Measurements from ENCODE around the gene M1AP. TPM values are rescaled to one million over a fixed set of nuclear protein-coding genes. Genes with fewer than 3 reads are reported as not detected.

M1AP gene
- total RNA-seq, 1 donor from 2014 or later, result 1.4 TPM

DNA sequence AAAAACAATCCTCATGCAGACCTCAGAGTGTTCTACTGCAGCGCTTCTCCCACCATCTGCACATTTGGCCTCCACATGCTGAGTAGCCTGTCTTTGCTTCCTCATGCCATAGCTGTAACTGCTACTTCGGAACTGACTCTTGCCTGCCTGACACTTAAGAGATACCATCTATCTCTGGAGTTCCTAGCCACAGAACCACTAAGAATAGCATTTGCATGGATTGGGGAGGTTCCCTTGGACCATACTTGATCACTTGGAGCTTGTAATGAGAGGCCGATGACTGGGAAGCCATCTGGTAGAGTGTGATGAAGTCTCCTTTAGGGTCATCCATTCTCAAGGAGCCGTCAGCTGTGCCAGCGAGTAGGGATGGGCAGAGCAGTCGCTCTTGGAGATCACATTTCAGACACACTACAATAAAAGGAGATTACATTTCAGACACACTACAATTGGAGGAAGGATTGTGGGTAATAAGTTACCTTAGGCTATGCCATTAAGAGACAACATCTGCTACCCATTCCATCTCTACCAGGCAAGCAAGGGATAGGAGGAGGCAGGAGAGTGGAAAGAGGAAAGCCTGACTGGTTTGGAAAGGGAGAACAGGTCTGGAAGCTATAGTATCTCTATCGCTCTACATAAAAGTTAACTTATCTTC is 71.8 kb downstream of the M1AP start:
- TF ChIP-seq, protein P1, sequence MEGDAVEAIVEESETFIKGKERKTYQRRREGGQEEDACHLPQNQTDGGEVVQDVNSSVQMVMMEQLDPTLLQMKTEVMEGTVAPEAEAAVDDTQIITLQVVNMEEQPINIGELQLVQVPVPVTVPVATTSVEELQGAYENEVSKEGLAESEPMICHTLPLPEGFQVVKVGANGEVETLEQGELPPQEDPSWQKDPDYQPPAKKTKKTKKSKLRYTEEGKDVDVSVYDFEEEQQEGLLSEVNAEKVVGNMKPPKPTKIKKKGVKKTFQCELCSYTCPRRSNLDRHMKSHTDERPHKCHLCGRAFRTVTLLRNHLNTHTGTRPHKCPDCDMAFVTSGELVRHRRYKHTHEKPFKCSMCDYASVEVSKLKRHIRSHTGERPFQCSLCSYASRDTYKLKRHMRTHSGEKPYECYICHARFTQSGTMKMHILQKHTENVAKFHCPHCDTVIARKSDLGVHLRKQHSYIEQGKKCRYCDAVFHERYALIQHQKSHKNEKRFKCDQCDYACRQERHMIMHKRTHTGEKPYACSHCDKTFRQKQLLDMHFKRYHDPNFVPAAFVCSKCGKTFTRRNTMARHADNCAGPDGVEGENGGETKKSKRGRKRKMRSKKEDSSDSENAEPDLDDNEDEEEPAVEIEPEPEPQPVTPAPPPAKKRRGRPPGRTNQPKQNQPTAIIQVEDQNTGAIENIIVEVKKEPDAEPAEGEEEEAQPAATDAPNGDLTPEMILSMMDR (IDR thresholded peaks at IDR 0.05), result no peak
- ATAC-seq (no peak), DNase-seq (no peak)
- Histone ChIP-seq H3K9me3 (no peaks in the 10 kb centered on the region), H3K36me3 (no peaks in the 10 kb centered on the region), H3K27me3 (no peaks in the 10 kb centered on the region), H3K27ac (peak overlapping the region; percentile 45), H3K4me1 (peaks cover 22% of the 10 kb centered on the region), H3K4me3 (no peak overlapping the region)
- intact Hi-C loops (cut with DNase I), result no loop called here

DNA sequence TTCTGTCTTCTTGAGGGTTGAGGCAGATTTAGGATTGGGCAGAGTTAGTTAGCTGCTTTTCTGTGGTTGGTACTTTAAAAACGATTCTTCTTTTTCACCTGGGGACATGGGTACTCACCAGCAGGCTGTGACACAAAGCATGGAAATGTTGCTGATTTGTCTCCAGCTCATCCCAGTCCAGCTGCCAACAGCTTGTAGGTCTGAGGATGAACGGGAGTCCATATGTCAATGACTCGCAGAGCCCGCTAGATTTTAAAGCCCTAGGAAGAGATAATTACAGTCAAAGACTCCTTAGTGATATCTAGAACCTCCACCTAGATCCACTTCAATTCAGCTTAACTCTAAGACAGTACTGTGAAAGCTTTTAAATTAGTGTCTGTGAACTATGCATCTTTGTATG is 72.8 kb downstream of the M1AP start:
- ATAC-seq, result no peak
- no peak overlapping the region for H3K4me3 ChIP-seq
- no peaks in the 10 kb centered on the region for H3K9me3 ChIP-seq
- H3K4me1 ChIP-seq, result peaks cover 22% of the 10 kb centered on the region
- intact Hi-C loops (cut with DNase I), result no loop called here
- no peaks in the 10 kb centered on the region for H3K27me3 ChIP-seq
- TF ChIP-seq, protein P1 (IDR thresholded peaks at IDR 0.05), result no peak
- H3K27ac ChIP-seq, result peak overlapping the region; percentile 20
- H3K36me3 ChIP-seq, result no peaks in the 10 kb centered on the region
- DNase-seq, result no peak

DNA sequence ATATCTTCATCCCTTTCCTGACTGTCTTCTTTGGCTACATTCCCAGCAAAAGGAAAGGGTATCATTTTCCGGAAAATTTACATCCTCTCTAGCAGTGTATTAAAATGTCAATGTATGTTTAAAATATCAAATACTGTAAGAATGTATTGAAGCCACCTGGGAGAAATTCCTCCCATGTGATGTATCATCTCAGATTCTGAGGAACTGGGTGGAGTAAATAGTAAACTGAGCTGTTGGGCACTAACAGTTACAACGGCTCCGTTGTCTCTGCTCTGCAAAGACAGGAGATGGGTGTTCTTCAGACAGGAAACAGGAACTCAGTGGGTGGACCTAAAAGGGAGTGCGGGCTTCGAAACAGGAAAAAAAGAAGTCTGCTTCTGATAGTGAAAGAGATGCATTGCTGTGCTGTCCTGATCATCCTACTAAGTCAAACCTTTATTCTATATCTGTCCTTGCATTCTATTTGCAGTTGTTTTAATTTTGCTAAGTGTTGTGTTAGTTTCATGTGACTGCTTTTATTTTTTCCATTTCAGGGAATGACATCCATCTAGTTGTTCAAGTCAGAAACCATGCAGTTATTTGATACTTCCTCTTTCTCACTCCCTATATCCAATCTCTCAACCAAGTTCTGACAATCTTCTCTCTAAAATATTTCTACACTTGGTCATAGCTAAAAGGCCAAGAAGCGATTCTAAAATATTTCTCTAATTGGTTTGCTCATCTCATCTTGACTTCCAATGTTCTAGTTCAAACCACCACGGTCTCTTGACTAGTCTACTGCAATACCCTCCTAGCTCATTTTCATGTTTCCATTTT is 74.2 kb downstream of the M1AP start:
- H3K4me1 ChIP-seq, result peaks cover 22% of the 10 kb centered on the region
- intact Hi-C loops (cut with DNase I), result no loop called here
- H3K27ac ChIP-seq, result peak overlapping the region; percentile 20
- H3K36me3 ChIP-seq, result no peaks in the 10 kb centered on the region
- TF ChIP-seq, protein P1 (IDR thresholded peaks at IDR 0.05), result no peak
- no peak overlapping the region for H3K4me3 ChIP-seq
- H3K9me3 ChIP-seq, result no peaks in the 10 kb centered on the region
- DNase-seq (no peak), ATAC-seq (peak; percentile 72)
- H3K27me3 ChIP-seq, result no peaks in the 10 kb centered on the region

DNA sequence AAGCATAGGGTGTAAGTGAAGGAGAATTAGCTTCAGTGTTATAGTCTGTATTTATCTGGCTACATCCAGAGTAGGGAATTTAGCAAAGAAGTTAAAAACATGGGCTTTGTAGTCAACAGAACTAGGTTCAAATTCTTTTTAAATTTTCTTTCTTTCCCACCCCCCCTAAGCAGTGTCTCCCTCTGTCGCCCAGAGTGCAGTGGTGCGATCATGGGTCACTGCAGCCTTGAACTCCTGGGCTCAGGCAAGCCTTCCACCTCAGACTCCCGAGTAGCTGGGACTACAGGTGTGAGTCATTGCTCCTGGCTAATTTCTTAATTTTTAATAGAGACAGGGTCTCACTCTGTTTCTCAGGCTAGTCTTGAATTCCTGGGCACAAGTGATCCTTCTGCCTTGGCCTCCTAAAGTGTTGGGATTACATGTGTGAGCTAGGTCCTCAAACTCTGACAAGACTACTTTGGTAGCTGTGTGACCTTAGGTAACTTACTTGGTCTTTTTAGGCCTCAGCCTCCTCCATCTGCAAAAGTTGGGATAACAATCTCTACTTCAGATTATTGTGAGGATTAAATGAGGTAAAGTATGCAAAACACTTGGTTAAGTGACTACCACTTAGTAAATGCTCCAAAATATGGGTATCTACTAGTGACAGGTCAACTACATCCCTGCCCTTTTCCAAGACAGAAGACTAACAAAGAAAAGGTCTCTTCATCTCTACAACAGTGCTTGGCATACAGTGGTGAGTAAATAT is 75.8 kb downstream of the M1AP start:
- intact Hi-C loops (cut with DNase I), result no loop called here
- peaks cover 15% of the 10 kb centered on the region for H3K4me1 ChIP-seq

DNA sequence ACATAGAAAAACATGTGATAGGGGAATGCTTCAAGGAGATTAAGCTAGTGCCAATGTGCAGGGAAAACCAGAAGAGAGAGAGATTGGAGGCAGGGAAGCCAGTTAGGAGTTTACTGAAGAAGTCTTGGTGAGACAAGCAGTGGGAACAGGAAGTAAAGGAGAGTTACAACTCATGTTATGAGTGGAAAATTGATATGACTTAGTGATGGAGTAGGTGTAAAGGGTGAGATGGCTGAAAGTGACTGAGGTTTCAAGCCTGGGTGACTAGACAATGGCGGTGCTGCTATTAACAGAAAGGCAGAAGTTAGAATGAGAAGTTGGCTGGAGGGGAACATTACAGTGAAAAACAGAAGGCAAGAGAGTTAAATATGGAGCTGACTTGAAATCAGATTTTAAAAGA is 77.1 kb downstream of the M1AP start:
- TF ChIP-seq, protein P1 (IDR thresholded peaks at IDR 0.05), result no peak
- no peak overlapping the region for H3K4me3 ChIP-seq
- no peaks in the 10 kb centered on the region for H3K36me3 ChIP-seq
- peak; percentile 23 for ATAC-seq
- intact Hi-C loops (cut with DNase I), result no loop called here
- H3K9me3 ChIP-seq, result no peaks in the 10 kb centered on the region
- no peak overlapping the region for H3K27ac ChIP-seq
- no peaks in the 10 kb centered on the region for H3K27me3 ChIP-seq
- no peak for DNase-seq
- peaks cover 17% of the 10 kb centered on the region for H3K4me1 ChIP-seq

More for the DNA sequence above, 75.8 kb downstream of the M1AP start:
- no peaks in the 10 kb centered on the region for H3K27me3 ChIP-seq
- ATAC-seq, result no peak
- no peak overlapping the region for H3K27ac ChIP-seq
- no peaks in the 10 kb centered on the region for H3K36me3 ChIP-seq
- DNase-seq, result no peak
- no peak overlapping the region for H3K4me3 ChIP-seq
- TF ChIP-seq, protein P1 (IDR thresholded peaks at IDR 0.05), result no peak
- H3K9me3 ChIP-seq, result no peaks in the 10 kb centered on the region
